GM23338 (cell line): ENCODE results near the gene RGS17.

Experiments used
- CREB1 ChIP-seq: fragments of 250-450 bp; sonication (Bioruptor Pico); IDR thresholded peaks from 2 replicates; pipeline ENCODE4 v1.5.0; 2020; ENCODE audit warnings: low read depth, mild to moderate bottlenecking, moderate library complexity
- CTCF ChIP-seq, 2 experiments: fragments of 200-600 bp in 1 of 2; sonication (generic) in 1 of 2; conservative IDR thresholded peaks; 2 replicates each; pipeline versions ENCODE4 v1.5.1 to v1.6.1; 2016 to 2017; ENCODE audit warnings: antibody characterized with exemption in 2 of 2, low read depth in 2 of 2, mild to moderate bottlenecking in 2 of 2, moderate library complexity in 1 of 2
- ETS1 ChIP-seq: IDR thresholded peaks from 2 replicates; pipeline ENCODE4 v1.6.1; 2016; ENCODE audit warnings: antibody characterized with exemption
- EZH2 ChIP-seq: fragments of 200-600 bp; sonication (generic); IDR thresholded peaks from one replicate; pipeline ENCODE4 v1.8.0; 2017; ENCODE audit warnings: antibody characterized with exemption, mild to moderate bottlenecking, low read depth; ENCODE audit not compliant: unreplicated experiment
- EZH2phosphoT487 ChIP-seq: fragments of 200-600 bp; sonication (generic); IDR thresholded peaks from one replicate; pipeline ENCODE4 v1.8.1; 2018; ENCODE audit warnings: antibody characterized with exemption; ENCODE audit not compliant: unreplicated experiment
- JUNB ChIP-seq: IDR thresholded peaks from one replicate; pipeline ENCODE4 v1.6.1; 2016; ENCODE audit warnings: antibody characterized with exemption; ENCODE audit not compliant: unreplicated experiment
- POLR2AphosphoS5 ChIP-seq: IDR thresholded peaks from 2 replicates; pipeline ENCODE4 v1.6.1; 2016; ENCODE audit warnings: antibody characterized with exemption, low read depth
- REST ChIP-seq: IDR thresholded peaks from one replicate; pipeline ENCODE4 v1.6.1; 2018; ENCODE audit warnings: antibody characterized with exemption; ENCODE audit not compliant: unreplicated experiment
- STAT1 ChIP-seq: IDR thresholded peaks from one replicate; pipeline ENCODE4 v1.6.1; 2016; ENCODE audit warnings: antibody characterized with exemption; ENCODE audit not compliant: unreplicated experiment
- ZNF331 ChIP-seq: fragments of 250-450 bp; sonication (Bioruptor Pico); IDR thresholded peaks from 2 replicates; pipeline ENCODE4 v1.5.0; 2020; ENCODE audit warnings: low read depth, mild to moderate bottlenecking, moderate library complexity
- ZNF462 ChIP-seq: fragments of 250-450 bp; sonication (Bioruptor Pico); IDR thresholded peaks from 2 replicates; pipeline ENCODE4 v1.5.0; 2020; ENCODE audit warnings: mild to moderate bottlenecking, moderate library complexity

GRCh38 chr6:153070756-153071155 is 60.3 kb downstream of the RGS17 start:
- TF ChIP-seq REST (no peak), CTCF (conservative IDR thresholded peaks at IDR 0.05; ENCODE audit: low read depth in 2 of 2) (no peak), EZH2 (no peak), CREB1 (CRISPR knock-in tag) (no peak), POLR2AphosphoS5 (no peak), EZH2phosphoT487 (no peak), ZNF331 (CRISPR knock-in tag) (no peak), ETS1 (no peak), JUNB (no peak), STAT1 (no peak), ZNF462 (CRISPR knock-in tag) (no peak)
